Panc1 (cell line): ENCODE data around the gene ABCC8. TPM values are rescaled to one million over a fixed set of nuclear protein-coding genes. Genes with fewer than 3 reads are reported as not detected.

ENCODE experiments used
- ATAC-seq: fragments of 200-7000 bp; cut with Tn5 transposase; 2 replicates; pipeline ENCODE4 v1.9.1; 2020; ENCODE audit warnings: mild to moderate bottlenecking, moderate library complexity
- BruUV-seq: library from RNA; stranded (reverse); fragments of 400-500 nt; replicated peaks from 2 replicates; lab custom pipeline; 2021; lab: Mats Ljungman, UMichigan
- CTCF ChIA-PET: fragments of 300-600 bp; sonication (Branson Sonifier 250); formaldehyde crosslinking; loops from one replicate; lab custom pipeline; 2022; ENCODE audit warnings: antibody characterized with exemption; lab: Charles Lee
- POLR2A ChIA-PET: fragments of 300-600 bp; sonication (Branson Sonifier 250); formaldehyde crosslinking; loops from one replicate; lab custom pipeline; 2022; ENCODE audit warnings: antibody characterized with exemption; lab: Charles Lee
- DNase-seq: peaks from one replicate; pipeline ENCODE4 v3.0.0-alpha.2; 2010; ENCODE audit warnings: low read depth, low spot score
- H3K27ac ChIP-seq: 2 replicates; pipeline ENCODE4 v1.5.1; 2011; ENCODE audit warnings: mild to moderate bottlenecking, low read length, inconsistent platforms
- H3K27me3 ChIP-seq: fragments of 200-500 bp; sonication (Bioruptor generic); 2 replicates; pipeline ENCODE4 v1.6.0; 2014; ENCODE audit warnings: low read length, inconsistent platforms; ENCODE audit not compliant: control insufficient read depth, insufficient read depth
- H3K36me3 ChIP-seq: fragments of 200-500 bp; sonication (Bioruptor generic); 2 replicates; pipeline ENCODE4 v1.5.1; 2014; ENCODE audit warnings: inconsistent platforms, mild to moderate bottlenecking, low read length, moderate library complexity; ENCODE audit not compliant: control insufficient read depth, insufficient read depth
- H3K4me1 ChIP-seq: 2 replicates; pipeline ENCODE4 v1.5.1; 2011; ENCODE audit warnings: inconsistent platforms, mild to moderate bottlenecking, low read length, moderate library complexity; ENCODE audit not compliant: control insufficient read depth, insufficient read depth
- H3K4me3 ChIP-seq, 2 experiments: 2 replicates each; pipeline ENCODE4 v1.5.1; 2011 to 2012; ENCODE audit warnings: low read depth in 2 of 2, low read length in 2 of 2, mild to moderate bottlenecking in 2 of 2, inconsistent platforms in 1 of 2, moderate library complexity in 1 of 2
- H3K9me3 ChIP-seq: fragments of 200-500 bp; sonication (Bioruptor generic); 2 replicates; pipeline ENCODE4 v1.5.1; 2014; ENCODE audit warnings: low read depth, mild to moderate bottlenecking, inconsistent platforms, low read length, moderate library complexity; ENCODE audit not compliant: control insufficient read depth, insufficient read depth
- POLR2AphosphoS5 ChIP-seq: IDR thresholded peaks from 2 replicates; pipeline ENCODE4 v1.6.1; 2012; ENCODE audit warnings: mild to moderate bottlenecking, low read depth, low read length, moderate library complexity
- SIN3A ChIP-seq: IDR thresholded peaks from 2 replicates; pipeline ENCODE4 v1.6.1; 2012; ENCODE audit warnings: low read depth, mild to moderate bottlenecking, low read length, moderate library complexity, borderline replicate concordance; ENCODE audit not compliant: insufficient read depth
- TCF7L2 ChIP-seq: IDR thresholded peaks from 2 replicates; pipeline ENCODE4 v1.6.1; 2011; ENCODE audit warnings: mild to moderate bottlenecking, low read depth, low read length, inconsistent platforms
- in situ Hi-C: cut with HindIII; loops from 2 replicates; pipeline ENCODE4 v1.10.0; 2016; ENCODE audit warnings: low sequenced_read_pairs, low pct_unique_long_range_greater_than_20kb
- intact Hi-C: fragments of 100-400 bp; cut with micrococcal nuclease; formaldehyde crosslinking; loops from one replicate; pipeline ENCODE4 v1.10.0; 2022; ENCODE audit not compliant: unreplicated experiment
- total RNA-seq: library from RNA; stranded (reverse); gene quantifications from one replicate; pipeline ENCODE4 v1.2.1, GENCODE V29; 2021; ENCODE audit not compliant: unreplicated experiment
- TF ChIP-seq, protein P1 (sequence below): fragments of 450-650 bp; IDR thresholded peaks from 2 replicates; pipeline ENCODE4 v1.5.1; 2017; ENCODE audit warnings: mild to moderate bottlenecking
- TF ChIP-seq, protein P2 (sequence below), 2 experiments: IDR thresholded peaks; 2 replicates each; pipeline ENCODE4 v1.6.1; 2011 to 2012; ENCODE audit warnings: low read depth in 2 of 2, control low read depth in 1 of 2, low read length in 1 of 2, mild to moderate bottlenecking in 1 of 2, moderate library complexity in 1 of 2; ENCODE audit not compliant: insufficient read depth in 1 of 2

ABCC8 gene
- total RNA-seq, 1 experiment from 2014 or later: 0.18 TPM

DNA sequence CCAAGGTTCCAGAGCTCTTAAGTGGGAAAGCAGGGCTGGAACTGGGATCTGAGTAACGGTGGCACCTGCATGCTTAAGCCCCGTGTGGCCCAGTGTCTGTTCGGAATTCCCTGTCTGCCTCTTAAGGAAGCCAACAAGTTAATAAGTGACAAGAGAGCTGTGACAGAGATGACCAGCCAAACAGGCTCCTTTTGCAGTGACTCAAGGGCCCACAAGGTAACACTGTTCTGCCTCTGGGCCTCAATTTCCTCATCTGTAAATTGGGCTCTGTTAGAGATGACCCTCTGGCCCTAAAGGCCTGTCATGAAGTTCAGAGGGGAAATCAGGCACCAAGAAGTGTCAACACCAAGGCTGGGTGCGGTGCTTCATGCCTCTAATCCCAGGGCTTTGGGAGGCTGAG is 48.9 kb upstream of the ABCC8 start:
- in situ Hi-C loops (no loop called here), intact Hi-C loops (no loop called here)
- Histone ChIP-seq H3K27me3 (no peaks in the 10 kb centered on the region; the same call in 1 of the 2 replicates), H3K4me1 (no peaks in the 10 kb centered on the region), H3K27ac (no peak overlapping the region), H3K9me3 (no peaks in the 10 kb centered on the region), H3K4me3 (no peak overlapping the region), H3K36me3 (no peaks in the 10 kb centered on the region)
- ChIA-PET POLR2A (no interaction called here), CTCF (interaction anchor here (1.2 kb wide), 1 partner anchor 79 kb away, joined by 3 read pairs; no protein-coding TSS in a partner anchor)
- no TSS peak for BruUV-seq
- no peak for TF ChIP-seq TCF7L2
- TF ChIP-seq, protein P1, sequence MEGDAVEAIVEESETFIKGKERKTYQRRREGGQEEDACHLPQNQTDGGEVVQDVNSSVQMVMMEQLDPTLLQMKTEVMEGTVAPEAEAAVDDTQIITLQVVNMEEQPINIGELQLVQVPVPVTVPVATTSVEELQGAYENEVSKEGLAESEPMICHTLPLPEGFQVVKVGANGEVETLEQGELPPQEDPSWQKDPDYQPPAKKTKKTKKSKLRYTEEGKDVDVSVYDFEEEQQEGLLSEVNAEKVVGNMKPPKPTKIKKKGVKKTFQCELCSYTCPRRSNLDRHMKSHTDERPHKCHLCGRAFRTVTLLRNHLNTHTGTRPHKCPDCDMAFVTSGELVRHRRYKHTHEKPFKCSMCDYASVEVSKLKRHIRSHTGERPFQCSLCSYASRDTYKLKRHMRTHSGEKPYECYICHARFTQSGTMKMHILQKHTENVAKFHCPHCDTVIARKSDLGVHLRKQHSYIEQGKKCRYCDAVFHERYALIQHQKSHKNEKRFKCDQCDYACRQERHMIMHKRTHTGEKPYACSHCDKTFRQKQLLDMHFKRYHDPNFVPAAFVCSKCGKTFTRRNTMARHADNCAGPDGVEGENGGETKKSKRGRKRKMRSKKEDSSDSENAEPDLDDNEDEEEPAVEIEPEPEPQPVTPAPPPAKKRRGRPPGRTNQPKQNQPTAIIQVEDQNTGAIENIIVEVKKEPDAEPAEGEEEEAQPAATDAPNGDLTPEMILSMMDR: no peak
- no peak for TF ChIP-seq POLR2AphosphoS5
- TF ChIP-seq SIN3A: no peak
- TF ChIP-seq, protein P2, sequence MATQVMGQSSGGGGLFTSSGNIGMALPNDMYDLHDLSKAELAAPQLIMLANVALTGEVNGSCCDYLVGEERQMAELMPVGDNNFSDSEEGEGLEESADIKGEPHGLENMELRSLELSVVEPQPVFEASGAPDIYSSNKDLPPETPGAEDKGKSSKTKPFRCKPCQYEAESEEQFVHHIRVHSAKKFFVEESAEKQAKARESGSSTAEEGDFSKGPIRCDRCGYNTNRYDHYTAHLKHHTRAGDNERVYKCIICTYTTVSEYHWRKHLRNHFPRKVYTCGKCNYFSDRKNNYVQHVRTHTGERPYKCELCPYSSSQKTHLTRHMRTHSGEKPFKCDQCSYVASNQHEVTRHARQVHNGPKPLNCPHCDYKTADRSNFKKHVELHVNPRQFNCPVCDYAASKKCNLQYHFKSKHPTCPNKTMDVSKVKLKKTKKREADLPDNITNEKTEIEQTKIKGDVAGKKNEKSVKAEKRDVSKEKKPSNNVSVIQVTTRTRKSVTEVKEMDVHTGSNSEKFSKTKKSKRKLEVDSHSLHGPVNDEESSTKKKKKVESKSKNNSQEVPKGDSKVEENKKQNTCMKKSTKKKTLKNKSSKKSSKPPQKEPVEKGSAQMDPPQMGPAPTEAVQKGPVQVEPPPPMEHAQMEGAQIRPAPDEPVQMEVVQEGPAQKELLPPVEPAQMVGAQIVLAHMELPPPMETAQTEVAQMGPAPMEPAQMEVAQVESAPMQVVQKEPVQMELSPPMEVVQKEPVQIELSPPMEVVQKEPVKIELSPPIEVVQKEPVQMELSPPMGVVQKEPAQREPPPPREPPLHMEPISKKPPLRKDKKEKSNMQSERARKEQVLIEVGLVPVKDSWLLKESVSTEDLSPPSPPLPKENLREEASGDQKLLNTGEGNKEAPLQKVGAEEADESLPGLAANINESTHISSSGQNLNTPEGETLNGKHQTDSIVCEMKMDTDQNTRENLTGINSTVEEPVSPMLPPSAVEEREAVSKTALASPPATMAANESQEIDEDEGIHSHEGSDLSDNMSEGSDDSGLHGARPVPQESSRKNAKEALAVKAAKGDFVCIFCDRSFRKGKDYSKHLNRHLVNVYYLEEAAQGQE (IDR thresholded peaks at IDR 0.05; ENCODE audit: insufficient read depth in 1 of 2, low read depth in 2 of 2, low read length in 1 of 2): no peak
- ATAC-seq (no peak), DNase-seq (no peak)

DNA sequence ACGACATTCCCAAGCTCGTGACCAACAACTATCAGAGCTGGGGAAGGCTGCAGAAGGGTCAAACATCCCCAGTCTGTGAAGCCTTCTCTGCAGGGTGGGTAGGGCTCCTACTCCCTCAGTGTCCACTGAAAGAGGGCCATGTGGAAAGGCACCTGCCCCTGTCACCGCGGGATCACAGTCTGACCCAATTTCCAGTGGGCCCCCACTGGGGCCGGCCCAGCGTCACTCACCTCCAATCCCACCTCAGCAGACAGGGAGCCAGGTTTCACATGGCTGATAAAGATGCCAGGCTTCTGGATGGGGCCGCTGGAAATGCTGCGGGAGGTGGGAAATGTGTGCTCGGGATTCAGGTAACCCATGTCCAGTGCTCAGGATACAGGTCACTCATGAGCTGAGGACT is 47.6 kb upstream of the ABCC8 start:
- Histone ChIP-seq H3K9me3 (no peaks in the 10 kb centered on the region), H3K4me1 (no peaks in the 10 kb centered on the region), H3K27ac (no peak overlapping the region), H3K36me3 (no peaks in the 10 kb centered on the region), H3K4me3 (no peak overlapping the region), H3K27me3 (no peaks in the 10 kb centered on the region)
- in situ Hi-C loops: no loop called here
- no TSS peak for BruUV-seq
- intact Hi-C loops: no loop called here
- DNase-seq (no peak), ATAC-seq (no peak)
- TF ChIP-seq, protein P1: no peak
- TF ChIP-seq, protein P2 (IDR thresholded peaks at IDR 0.05; ENCODE audit: insufficient read depth in 1 of 2, low read depth in 2 of 2, low read length in 1 of 2): no peak
- TF ChIP-seq TCF7L2 (no peak), SIN3A (no peak), POLR2AphosphoS5 (no peak)
- ChIA-PET CTCF (interaction anchor here (1.2 kb wide), 1 partner anchor 80 kb away, joined by 3 read pairs; no protein-coding TSS in a partner anchor), POLR2A (no interaction called here)
